Endometrial microvascular endothelial cells (primary cell): Measurements from ENCODE around the gene GRIN1. TPM values are rescaled to one million over a fixed set of nuclear protein-coding genes. Genes with fewer than 3 reads are reported as not detected.

Experiments used
- in situ Hi-C: cut with HindIII; loops from 2 replicates; pipeline ENCODE4 v1.10.0; 2017; ENCODE audit warnings: low sequenced_read_pairs, low pct_unique_long_range_greater_than_20kb; ENCODE audit errors: inconsistent ontology term
- total RNA-seq: library from RNA; depleted of rRNA; stranded (reverse); fragments of >200 nt; gene quantifications from one replicate; pipeline ENCODE4 v1.2.3, GENCODE V29; 2015; ENCODE audit errors: inconsistent ontology term

Gene GRIN1
- total RNA-seq, 1 donor from 2014 or later, result not detected

- in situ Hi-C loops, result no loop called here
Measured at GRCh38 chr9:137195525-137196220, 56.7 kb downstream of the GRIN1 start.

DNA sequence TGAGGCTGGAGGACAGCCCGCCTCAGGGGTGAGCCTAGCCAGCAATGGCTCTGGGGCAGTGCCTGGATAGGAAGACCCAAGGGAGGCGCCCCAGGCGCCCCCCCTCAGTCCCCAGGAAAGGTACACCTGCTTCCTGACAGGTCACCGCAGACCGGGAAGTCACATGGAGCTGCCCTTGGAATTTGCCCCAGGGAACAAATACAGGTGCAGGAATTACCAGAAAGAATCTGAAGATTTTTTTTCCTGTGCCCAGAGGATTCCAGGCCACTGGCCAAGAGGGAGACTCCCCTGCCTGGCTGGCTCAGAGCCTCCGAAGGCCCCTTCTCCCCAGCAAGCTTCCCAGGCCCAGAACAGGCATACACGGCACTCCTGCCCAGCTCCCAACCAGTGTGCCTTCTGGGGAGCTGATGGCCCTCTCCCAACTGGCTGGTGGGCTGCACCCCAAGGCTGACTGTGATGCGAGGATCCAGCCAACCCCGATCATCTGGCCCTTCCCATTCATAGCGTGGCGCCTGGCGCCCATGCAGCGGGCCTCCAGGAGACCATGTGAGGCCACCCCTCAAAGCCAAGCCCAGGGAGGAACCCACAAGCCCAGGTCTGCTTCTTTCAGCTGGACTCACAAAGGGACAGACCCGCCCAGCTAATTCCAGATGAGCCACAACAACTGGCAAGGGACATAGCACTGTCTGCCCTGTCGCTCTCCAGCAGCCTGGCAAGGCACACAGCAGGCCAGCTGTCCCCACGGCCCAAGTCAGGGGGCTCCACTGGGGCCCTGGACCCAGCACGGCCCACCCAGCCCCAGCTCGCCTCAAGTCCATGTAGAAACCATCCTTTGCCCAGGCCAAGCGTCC is 59.3 kb downstream of the GRIN1 start:
- in situ Hi-C loops, result no loop called here

- in situ Hi-C loops, result no loop called here
Measured at GRCh38 chr9:137198902-137199283, 59.9 kb downstream of the GRIN1 start.

DNA sequence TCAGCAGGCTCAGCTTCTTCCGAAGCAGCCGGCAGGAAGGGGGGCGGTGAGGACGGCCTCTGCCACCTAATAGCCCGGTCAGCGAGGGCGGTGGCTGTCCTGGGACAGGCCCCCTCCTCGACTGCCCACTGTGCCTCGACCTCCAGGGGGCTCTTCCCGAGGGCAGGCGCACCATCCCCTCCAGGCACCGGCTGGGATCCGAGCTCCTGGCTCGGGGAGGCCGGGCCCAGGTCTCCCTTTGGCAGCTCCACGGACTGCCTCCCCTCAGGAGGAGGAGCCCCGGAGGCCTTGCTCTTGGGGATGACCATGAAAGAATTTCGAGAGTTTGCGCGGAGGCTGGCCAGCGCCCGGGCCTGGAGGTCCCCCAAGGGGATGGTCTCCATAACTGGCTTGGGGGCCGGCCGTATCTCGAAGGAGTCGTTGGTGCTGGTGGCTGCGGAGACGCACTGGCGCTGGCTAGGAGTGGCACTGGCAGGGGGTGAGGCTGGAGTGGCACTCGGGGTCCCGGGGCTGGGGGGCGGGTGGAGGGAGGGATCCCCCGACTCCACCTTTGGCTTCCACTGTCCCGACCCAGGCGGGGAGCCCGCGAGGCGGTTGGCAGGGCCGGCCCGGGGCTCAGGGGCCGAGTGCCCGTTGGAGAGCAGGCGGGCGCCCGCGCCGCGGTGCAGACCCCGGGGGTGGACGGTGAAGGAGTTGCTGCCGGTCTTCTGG is 60.6 kb downstream of the GRIN1 start:
- in situ Hi-C loops, result no loop called here

- in situ Hi-C loops, result no loop called here
Measured at GRCh38 chr9:137200311-137201204, 61.6 kb downstream of the GRIN1 start, which contains the start of gene TPRN. TPRN (minus strand) TSS chr9:137200741; CDS start chr9:137200711, 30 bp downstream.

- in situ Hi-C loops, result no loop called here
Measured at GRCh38 chr9:137201205-137201868, 62.4 kb downstream of the GRIN1 start.

GRCh38 chr9:137202966-137203365 is 64.0 kb downstream of the GRIN1 start:
- in situ Hi-C loops, result no loop called here

DNA sequence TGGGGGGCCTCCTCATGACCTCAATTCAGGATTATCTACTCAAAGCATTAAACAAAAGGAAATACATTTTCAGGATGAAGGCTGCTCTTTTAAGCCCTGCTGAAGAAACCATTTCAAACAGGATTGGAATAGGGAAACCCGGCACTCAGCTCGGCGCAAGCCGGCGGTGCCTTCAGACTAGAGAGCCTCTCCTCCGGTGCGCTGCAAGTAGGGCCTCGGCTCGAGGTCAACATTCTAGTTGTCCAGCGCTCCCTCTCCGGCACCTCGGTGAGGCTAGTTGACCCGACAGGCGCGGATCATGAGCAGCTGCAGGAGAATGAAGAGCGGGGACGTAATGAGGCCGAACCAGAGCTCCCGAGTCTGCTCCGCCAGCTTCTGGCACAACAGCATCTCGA is 65.8 kb downstream of the GRIN1 start:
- in situ Hi-C loops, result no loop called here

GRCh38 chr9:137205126-137206069 is 66.4 kb downstream of the GRIN1 start, which contains the start of the genes NDOR1 and TMEM203:
NDOR1 (plus strand) TSS chr9:137205700; CDS start chr9:137205778, 78 bp downstream.
TMEM203 (minus strand) TSS chr9:137205648; CDS start chr9:137205414, 234 bp downstream.
- in situ Hi-C loops, result no loop called here

DNA sequence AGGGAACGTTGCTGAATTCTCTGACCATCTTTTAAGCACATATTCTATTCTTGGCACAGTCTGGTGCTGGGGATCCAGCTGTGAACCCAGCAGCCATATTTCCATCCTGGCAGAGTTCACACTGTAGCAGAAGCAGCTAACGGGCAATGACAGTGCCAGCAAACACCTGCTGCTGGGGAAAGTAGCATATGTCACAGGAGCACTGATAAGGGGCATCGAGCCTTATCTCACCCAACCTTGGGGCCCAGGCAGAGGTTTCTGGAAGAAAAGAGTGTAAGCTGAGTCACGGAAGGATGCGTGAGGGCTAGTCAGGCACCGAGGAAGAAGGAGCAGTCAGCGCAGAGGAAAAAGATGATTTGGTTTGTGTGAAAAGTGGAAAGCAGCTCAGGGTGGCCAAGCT is 67.6 kb downstream of the GRIN1 start:
- in situ Hi-C loops, result no loop called here

DNA sequence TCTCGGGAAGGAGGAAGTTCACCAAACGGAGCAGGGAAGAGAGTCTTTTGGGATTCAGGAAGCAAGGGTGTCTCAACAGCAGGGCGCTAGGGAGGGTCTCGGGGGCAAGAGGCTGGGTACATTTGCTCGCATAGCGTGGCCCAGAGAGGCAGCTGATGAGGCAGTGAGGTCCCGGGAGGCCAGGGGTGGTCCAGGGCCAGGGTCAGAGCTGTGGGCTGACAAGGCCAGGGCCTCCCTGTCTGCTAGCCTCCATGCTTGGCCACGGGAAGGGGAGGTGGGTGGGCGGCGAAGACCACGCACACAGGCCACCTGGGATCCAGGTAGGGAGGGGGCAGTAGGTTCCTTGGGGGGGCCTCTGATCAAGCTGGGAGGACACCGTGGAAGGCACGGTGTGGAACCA is 72.6 kb downstream of the GRIN1 start:
- in situ Hi-C loops, result no loop called here

DNA sequence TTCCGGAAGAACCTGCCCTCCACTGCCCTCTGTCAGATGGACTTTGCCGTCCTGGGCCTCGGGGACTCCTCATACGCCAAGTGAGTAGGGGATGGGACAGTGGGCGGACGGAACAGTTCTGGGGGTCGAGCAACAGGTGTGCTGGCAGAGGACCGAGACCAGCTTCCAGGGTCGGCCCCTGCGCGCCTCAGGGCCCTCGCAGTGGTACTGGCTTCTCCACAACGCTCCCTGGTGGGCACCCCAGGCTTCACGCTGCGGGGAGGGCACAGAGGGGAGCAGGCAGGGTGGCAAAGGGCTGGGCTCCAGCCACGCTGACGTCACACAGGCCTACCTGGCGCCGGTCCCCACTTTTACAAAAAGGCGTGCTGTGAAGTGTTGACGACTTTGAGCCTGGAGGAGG is 73.6 kb downstream of the GRIN1 start:
- in situ Hi-C loops, result no loop called here

DNA sequence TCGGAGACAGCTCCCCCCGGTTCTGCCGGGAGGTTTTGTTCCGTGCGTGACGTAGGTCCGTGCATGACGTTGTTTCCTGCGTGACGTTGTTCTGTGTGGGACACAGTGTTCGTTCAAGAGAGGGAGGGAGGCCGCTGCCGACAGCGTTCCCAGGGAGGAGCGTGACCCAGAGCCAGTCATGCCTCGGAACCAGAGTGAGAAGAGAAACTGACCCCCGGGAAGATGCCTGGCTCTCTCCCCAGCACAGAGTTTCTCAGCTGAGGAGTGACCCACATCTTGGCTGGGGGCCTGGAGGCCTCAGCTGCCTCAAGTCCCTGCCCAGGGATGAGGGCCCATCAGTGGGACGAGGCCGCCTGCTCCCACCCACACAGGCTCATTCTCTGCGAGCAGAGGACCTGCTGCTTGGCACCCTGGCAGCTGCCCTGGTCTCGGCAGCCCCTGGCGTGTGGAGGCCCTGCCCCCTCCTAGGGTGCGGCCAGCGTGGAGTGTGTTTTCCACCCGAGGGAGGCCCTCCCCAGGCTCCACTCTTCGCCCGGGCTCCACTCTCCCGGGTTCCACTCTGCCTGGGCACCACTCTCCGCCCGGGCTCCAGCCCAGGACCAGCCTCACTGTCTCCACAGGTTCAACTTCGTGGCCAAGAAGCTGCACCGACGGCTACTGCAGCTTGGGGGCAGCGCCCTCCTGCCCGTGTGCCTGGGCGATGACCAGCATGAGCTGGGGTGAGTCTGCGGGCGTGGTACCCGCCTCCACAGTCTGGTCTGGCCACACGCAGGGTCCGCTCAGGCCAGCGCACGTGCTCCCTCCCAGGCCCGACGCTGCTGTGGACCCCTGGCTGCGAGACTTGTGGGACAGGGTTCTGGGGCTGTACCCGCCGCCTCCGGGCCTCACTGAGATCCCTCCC is 74.5 kb downstream of the GRIN1 start:
- in situ Hi-C loops, result no loop called here

DNA sequence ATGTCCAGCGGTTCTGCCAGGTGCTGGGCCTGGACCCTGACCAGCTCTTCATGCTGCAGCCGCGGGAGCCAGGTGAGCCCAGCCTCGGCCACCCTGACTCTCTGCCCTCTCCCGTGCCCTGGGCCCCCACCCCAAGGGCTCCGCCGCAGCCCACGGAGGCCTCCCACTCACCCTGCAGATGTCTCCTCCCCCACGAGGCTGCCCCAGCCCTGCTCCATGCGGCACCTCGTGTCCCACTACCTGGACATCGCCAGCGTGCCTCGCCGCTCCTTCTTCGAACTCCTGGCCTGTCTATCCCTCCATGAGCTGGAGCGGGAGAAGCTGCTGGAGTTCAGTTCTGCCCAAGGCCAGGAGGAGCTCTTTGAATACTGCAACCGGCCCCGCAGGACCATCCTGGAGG is 75.7 kb downstream of the GRIN1 start:
- in situ Hi-C loops, result no loop called here

- in situ Hi-C loops, result no loop called here
Measured at GRCh38 chr9:137215196-137215986, 76.4 kb downstream of the GRIN1 start.
